Left colon (tissue), 2 donors: Measurements from ENCODE around the gene ENTREP3. TPM values are rescaled to one million over a fixed set of nuclear protein-coding genes. Genes with fewer than 3 reads are reported as not detected.
"Not testable (repeated sequence)": the region's sequence is repeated elsewhere in the genome, so short reads cannot be mapped to it uniquely, and the experiment has no call there.

ENCODE experiments used
- ATAC-seq: fragments of 200-7000 bp; cut with Tn5 transposase; one replicate; pipeline ENCODE4 v1.9.1; 2020; ENCODE audit warnings: mild to moderate bottlenecking, moderate library complexity
- DNase-seq, 2 donors: peaks; one replicate each; pipeline ENCODE4 v3.0.0-alpha.2; 2020
- intact Hi-C, 2 donors: fragments of 100-400 bp; cut with DNase I in 1 of 2; cut with micrococcal nuclease in 1 of 2; formaldehyde crosslinking; loops; one replicate each; pipeline versions ENCODE4 v1.11.2 to v1.14.0; 2022; cut with DNase I, micrococcal nuclease
- total RNA-seq, 2 donors: library from RNA; stranded (reverse); fragmentation: NEBNext Ultra II Directional; extraction: Animal tissue kit (Norgen Biotek cat#: 25700); gene quantifications; one replicate each; pipeline ENCODE4 v1.2.1, GENCODE V29; 2021
- donor health status: DM: no; HTN: no; CAD: no.
- donor health status: DM: yes; HTN: yes; CAD: no.

The ENTREP3 gene
- total RNA-seq, 2 donors from 2014 or later = 19.9 to 21.7 TPM

DNA sequence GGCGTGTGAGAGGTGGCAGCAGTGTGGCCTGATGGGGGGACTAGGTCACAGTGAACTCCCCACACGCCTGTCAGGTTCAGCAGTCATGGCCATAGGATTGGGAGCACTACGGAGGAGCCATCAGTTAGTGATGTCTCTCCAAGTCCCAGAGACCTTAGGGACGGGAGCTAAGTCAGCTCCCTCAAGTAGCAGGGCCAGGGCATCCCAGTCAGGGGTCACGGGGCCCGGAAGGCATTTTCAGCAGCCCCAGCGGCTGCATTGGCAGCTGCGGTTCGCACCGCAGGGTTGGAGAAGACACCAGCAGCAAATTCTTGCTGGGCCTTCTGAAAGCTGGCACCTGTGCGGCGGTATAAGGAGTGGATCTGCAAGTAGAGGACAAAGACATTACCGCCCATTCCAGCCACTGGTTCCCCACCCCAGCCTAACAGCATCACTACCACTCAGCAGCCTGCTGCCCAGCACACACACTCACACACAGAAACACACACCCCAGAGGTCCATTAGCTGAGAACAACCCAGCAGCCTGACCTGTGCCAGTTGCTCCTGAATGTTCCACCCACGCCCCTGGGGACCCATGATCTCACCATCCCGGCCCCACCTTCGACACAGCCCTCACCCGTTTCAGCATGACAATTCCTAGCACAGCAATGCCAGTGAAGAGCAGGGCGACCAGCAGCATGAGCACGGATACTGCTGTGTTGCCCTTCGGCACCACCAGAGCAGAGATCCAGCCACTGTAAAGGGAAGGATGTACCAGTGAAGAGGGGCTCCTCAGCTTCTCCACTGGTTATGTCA lies 972 bp upstream of the ENTREP3 start:
- intact Hi-C loops = no loop called here

DNA sequence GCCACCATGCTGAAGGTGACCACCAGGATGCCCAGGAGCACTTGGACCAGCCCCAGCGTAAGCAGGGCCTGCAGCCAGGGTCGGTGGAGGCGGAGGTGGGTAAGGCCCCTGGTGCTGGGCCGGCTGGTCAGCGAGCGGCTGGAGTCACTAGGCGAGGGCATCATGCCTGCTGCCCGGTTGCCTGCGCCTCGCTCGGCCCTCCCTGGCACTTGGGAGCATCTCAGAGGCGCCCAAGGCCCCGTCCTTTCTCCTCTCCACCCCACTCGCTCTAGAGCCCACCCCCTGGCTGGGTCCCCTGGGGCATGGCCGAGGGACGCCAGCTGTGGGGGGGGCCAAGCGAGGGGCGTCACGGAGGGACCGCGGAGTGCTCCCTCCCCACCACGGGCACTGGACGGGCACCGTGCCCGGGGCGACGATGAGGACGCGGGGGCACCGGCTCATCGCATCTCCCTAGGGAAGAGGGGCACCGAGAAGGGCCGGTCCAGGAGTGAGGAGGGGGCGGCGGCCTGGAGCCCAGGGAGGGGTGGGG lies 505 bp downstream of the ENTREP3 start:
- intact Hi-C loops = loop anchor here in 1 of 2 donors (1.0 kb wide), 1 partner anchor 69 kb away; no protein-coding TSS in a partner anchor
- peak; percentile 9 for ATAC-seq
- DNase-seq = peak; percentile 41 to 46

More for the DNA sequence above, 972 bp upstream of the ENTREP3 start:
- no peak for ATAC-seq
- DNase-seq = no peak

DNA sequence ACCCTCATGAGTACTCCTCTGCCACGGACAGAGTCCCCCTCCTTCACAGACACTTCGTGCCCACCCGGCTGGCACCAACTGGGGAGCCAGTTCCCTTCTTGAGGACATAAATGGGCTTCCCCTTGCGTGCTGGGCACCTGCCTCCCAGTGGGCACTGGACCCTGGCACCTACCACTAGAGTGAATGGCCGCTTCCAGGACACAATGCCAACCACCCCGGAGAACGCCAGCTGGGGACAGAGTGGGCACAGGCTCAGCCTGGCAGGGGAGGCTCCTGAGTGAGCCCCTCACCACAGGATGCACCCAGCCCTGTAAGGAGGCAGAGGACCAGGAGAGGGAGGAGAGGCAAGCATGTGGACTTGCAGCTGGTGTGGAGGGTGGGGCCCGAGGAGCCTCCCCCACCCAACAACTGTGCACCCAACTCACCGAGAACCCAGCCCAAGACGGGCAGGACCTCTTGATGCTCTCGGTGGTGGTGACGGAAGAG lies 1.0 kb downstream of the ENTREP3 start:
- intact Hi-C loops = no loop called here
- ATAC-seq (no peak), DNase-seq (peak in 1 of 2 donors; percentile 39)

DNA sequence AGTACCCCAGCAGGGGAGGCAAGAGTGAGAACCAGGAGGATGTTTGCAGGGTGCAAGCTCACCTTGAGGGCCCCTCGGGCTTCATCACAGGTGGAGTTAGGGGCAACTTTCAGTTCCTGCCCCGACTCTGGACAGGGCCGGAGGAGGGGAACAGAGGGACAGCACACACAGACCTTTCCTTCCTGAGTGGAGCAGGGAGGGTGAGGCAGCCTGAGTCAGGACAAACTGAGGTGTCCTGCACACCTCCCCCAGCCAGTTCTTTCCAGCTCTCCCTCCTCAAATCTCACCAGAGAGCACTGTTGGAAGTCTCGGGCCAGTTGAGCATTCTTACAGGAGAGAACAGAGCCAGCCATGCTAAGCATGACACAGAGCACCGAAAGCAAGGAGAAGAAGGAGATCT lies 1.5 kb downstream of the ENTREP3 start:
- no peak for DNase-seq
- no peak for ATAC-seq

DNA sequence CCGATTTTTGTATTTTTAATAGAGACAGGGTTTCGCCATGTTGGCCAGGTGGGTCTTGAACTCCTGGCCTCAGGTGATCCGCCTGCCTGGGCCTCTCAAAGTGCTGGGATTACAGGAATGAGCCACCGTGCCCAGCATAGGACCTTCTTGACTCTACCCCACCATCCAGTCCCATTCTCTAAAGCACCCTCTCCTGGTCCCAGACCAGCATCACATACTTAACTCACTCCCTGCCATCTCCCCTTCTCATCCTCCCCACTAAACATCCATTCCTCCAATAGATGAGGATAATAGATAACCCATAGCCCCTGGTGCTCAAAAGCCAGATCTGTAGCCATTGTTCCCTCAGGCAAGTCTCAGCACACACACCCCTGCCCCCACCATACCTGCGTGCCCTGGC lies 2.1 kb downstream of the ENTREP3 start:
- DNase-seq (no peak), ATAC-seq (no peak)
- intact Hi-C loops = no loop called here

More for the DNA sequence above, 1.5 kb downstream of the ENTREP3 start:
- intact Hi-C loops = no loop called here

DNA sequence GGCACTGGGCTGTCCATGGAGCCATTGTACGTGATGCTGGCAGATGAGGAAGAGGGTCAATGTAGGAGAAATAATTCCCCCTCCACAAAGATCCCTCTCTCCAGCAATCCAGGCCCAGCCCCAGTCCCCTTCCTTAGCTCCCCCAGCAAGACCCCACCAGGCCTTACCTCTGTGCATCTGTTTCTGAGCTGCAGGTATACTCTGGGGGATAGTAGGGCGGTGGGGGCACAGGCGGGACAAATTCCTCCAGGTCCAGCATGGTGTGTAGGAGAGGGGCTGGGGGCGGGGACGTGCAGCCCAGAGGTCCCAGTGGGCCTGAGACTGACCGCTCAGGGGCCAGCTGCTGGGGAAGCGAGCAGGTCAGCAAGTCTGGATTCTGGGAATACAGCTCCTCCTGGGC lies 3.7 kb downstream of the ENTREP3 start:
- ATAC-seq = no peak
- intact Hi-C loops = no loop called here
- no peak for DNase-seq

DNA sequence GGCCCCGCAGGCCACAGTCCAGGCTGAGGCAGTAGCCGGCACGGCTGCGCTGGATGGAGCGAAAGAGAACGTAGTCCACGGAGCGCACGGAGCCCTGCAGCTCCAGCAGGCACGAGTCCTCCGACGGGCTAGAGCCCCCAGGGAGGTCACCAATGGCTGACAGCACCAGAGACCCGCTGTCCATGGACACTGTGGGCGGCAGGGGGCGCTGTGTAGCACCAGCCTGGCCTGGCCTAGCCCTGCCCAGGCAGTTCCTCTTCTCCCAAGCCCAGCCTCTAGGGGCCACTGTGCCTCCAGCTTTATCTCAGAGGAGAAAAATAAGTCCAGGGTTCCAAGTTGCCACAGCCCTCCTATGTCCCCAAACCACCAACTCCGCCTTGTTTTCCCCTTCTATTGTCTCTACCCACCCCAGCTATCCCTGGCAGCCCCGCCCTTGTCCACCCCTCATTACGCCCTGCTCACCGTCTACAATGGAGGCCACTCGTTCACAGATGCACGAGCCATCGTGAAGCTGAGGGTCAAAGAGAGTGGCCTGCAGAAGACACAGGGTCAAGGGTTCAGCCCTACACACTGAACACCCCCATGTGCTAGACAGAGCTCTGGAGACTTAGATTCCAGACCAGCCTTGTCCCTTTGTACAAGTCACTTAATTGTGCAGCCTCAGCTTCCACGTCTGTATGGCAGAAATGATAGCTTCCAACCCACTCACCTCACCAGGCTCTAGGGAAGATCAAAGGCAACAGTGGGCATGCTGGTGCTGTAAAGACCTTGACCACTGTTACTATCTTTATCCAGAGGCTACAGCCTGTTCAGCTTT lies 4.4 kb downstream of the ENTREP3 start:
- DNase-seq (peak; percentile 91 to 96), ATAC-seq (peak; percentile 68)
- intact Hi-C loops = no loop called here

DNA sequence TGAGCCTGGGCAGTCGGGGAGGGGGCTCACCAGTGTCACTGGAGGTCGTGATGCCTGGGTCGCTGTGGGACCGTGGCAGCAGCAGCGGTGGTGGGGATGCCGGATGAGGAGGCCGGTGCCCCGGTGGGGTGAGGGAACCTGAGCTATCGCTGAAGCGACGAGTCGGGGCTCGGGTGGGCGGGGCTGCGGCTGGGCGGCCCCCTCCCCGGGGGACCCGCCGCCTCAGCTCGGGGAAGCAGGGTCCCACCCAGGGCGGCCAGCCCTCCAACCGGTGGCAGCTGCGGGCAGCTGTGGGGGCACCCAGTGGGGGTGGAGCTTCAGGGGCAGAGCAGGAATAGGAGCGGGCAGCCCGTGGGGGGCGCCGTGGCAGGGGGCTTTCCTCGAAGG lies 5.0 kb downstream of the ENTREP3 start:
- no peak for ATAC-seq
- DNase-seq = no peak
- intact Hi-C loops = no loop called here

DNA sequence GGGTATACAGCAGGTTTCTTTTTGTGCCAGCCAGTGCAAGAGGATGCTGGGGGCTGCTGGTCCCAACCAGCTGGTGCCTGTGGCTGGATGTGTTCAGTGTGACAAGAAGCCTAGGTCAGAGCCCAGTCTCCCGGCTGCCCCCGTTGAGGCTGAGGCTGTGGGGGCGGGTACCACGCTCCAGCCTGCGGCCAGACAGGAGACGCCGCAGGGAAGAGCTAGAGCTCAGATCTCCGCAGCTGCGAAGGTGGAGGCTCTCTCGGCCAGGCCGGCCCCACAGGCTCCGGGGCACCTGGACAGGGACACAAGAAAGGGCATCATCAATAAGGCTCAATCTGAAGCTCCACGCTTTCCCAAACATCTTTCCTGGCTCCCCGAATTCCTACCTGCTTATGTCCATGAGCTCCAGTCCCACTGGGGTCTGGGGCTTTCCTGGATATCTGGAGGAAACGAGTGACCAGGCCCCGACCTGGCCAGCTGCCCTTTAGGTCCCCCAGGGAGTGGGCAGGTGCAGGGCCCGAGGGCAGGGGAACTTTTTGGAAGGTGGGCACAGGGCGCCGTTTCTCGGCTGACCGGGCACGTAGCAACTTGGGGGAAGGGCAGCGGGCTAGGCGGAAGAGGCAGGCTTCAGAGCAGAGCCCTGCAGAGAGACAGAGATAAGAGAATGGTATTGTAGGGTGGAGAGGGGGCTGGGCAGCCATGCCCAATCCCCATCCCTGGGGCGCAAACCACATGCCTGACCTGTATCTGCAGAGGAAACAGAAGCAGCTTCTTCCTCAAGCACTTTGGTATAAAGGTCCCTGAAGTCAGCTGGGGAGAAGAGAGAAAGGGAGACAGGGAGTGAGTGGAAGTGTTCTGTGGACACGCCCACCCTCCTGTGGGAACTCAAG lies 7.4 kb downstream of the ENTREP3 start:
- ATAC-seq (no peak), DNase-seq (no peak)
- intact Hi-C loops = no loop called here

DNA sequence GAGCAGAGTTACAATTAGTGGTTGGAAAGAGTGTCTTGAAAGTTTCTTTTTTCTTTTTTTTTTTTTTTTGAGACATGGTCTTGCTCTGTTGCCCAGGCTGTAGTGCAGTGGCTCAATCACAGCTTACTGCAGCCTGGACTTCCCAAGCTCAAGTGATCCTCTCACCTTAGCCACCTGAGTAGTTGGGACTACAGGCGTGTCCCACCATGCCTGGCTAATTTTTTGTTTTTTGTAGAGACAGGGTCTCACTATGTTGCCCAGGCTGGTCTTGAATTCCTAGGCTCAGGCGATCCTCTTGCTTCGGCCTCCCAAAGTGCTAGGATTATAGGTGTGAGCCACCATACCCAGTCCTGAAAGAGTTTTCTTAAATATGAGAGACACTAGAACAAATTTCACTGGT lies 8.5 kb downstream of the ENTREP3 start:
- intact Hi-C loops, DNase-seq, ATAC-seq: not testable (repeated sequence)

DNA sequence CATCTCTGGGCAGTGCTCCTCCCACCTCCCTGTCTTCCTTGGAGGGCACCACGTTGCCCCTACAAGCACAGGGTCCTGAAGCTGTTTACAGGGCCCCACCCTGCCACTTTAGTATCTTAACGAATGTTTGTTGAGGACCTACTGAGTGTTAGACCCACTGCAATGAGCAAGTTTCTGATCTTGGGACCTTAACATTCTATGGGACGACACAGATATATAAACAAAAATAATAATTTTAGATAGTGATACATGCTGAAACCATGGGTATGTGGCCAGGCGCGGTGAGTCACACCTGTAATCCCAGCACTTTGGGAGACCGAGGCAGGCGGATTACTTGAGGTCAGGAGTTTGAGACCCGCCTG lies 10.1 kb downstream of the ENTREP3 start:
- ATAC-seq (no peak), DNase-seq (no peak)
- intact Hi-C loops = no loop called here

DNA sequence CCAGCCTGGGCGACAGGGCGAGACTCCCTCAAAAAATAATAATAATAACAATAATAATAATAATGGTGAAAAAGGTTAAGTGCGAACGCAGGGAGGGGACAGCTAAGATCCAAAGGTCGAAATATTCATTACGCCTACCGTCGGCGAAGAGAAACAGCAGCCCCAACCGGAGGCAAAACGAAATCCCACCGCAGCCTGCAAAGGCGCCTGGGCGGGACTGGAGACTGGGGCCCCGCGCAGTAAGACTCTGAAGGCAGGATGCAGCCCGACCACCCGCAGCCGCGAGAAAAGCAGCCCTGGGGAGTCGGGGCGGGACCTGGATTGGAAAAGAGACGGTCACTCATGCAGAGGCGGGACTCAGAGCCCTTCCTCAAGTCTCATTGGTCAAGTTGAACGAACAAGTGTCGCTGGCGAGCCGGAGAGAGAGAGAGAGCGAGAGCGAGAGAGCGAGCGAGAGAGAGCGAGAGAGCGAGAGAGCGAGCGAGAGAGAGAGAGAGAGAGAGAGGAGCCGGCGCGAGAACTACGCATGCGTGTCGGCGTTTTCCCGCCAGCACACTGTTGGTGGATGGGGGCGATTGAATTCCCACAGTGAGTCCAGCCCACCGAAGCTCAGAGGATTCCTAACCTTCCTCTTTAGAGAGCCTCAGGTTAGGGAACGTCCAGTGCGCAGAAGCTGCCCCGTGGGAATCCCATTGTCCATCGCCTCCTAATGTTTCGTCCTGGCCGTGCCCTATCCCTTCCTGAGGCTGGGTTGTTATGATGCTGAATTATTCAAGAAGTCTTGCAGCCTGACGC lies 10.7 kb downstream of the ENTREP3 start:
- intact Hi-C loops = no loop called here
- ATAC-seq (peak; percentile 82), DNase-seq (peak; percentile 95 to 98)

DNA sequence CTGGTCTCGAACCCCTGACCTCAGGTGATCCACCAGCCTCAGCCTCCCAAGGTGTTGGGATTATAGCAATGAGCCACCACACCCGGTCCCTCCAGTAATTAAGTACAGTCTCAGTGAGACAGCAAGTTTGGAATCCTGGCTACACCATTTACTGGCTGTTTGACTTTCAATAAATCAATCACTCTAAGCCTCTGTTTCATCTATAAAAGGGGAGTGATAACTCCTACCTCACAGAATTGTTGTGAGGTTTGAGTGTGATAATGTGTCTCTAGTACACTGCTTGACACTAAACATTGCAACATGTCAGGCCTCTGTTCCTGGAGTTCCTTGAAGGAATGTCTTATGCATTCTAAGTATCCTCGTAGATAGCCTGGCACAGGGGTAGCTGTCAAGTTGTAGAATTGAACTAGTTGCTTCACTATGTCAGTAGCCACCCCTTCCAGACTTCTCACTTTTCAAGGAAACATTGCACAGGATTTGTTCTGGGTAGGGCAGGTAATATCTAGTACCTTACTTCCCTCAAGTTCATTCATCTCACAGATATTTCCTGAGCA lies 12.4 kb downstream of the ENTREP3 start:
- DNase-seq (no peak), ATAC-seq (peak; percentile 14)
- intact Hi-C loops = no loop called here

DNA sequence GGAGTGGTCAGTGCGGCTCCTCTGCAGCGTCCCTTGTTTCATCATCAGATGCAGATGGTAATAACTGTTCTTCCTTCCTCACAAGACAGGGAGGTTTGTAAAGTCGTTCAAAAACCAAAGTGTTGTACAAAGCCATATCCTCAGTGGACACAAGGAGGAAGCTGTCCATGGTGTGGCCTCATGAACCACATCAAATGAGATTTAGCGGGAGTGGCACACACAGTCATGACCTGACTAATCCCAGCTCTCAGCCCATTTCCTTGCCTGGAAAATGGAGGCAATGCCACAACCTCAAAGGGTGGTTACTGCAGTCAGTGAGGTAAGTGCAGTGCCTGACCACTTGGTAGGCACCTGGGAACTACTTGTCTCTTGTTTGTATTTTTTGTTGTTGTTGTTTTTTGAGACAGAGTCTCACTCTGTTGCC lies 13.4 kb downstream of the ENTREP3 start:
- peak; percentile 13 for ATAC-seq
- DNase-seq = no peak
- intact Hi-C loops = no loop called here

DNA sequence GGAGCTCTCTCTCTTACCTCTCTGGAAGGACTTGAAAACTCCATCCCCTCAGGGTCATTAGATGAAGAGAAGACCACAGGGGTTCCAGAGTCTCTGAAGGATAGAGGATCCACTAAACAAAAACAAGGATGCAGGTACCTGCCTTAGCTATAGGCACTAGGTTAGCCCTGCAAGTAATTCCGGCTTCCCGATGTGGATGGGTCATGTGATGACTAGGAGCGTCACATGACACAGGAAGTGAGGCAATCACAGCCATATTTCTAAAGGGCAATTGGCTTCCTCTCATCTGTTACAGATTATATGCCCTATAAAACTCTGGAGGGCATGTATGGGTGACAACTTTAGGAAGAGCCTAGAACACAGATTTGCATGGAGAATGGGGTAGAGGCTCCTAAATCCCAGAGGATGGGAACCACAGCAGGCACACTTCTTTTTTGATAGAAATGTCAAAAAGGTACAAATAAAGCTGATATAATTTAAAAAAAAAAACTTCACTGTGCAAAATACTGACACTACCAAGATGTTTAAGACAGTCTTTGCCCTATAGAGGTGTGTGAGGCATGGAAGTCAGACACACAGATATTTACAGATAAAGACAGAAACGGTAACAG lies 14.1 kb downstream of the ENTREP3 start:
- DNase-seq = peak; percentile 70 to 81
- ATAC-seq = peak; percentile 71
- intact Hi-C loops = no loop called here

DNA sequence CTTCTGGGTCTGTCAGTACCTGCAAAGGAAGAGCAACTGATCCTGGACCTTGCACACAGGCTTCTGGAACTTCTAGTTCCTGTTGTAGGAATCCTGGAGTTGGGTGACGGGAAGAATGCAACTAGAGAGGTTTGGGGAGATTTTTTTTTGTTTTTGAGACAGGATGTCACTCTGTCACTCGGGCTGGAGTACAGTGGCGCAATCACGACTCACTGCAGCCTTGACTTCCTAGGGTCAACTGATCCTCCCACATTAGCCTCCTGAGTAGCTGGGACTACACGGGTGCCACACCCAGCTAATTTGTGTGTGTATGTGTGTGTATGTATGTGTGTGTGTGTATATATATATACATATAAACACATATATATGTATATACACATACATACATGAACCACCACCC lies 18.8 kb downstream of the ENTREP3 start:
- intact Hi-C loops = no loop called here
- no peak for DNase-seq
- ATAC-seq = no peak

DNA sequence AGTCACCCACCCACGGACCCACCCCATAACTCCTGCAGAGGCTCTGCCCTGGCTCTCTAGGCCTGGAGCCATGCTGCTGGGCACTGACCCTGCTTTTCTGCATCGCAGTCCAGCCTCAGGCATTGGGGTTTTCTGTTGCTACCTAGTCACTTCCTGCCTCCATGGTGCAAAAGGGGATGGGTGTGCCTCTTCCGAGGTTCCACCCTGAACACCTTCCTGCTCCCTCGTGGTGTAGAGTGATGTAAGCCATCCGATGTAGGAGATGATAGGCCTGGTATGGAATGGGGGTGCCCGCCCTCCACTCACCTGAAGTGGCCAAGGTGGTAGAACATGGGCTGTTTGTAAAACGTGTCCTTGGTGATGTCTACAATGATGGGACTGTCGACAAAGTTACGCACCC lies 19.9 kb downstream of the ENTREP3 start:
- intact Hi-C loops, ATAC-seq, DNase-seq: not testable (repeated sequence)
